Mucosa of rectum (tissue), 2 donors: ENCODE measurements around the gene MAIP1.
"Not testable (repeated sequence)": the region's sequence is repeated elsewhere in the genome, so short reads cannot be mapped to it uniquely, and the experiment has no call there.

Experiments used
- H3K27ac ChIP-seq, 2 donors: one replicate each; pipeline ENCODE4 v1.7.0; 2013; ENCODE audit warnings: inconsistent platforms in 2 of 2, low read depth in 2 of 2, low read length in 2 of 2
- H3K27me3 ChIP-seq, 2 donors: one replicate each; pipeline ENCODE4 v1.7.0; 2013; ENCODE audit warnings: low read length in 2 of 2; ENCODE audit not compliant: control insufficient read depth in 2 of 2, insufficient read depth in 2 of 2
- H3K36me3 ChIP-seq, 2 donors: one replicate each; pipeline ENCODE4 v1.7.0; 2013; ENCODE audit warnings: low read length in 2 of 2; ENCODE audit not compliant: control insufficient read depth in 2 of 2, insufficient read depth in 2 of 2
- H3K4me1 ChIP-seq, 2 donors: one replicate each; pipeline ENCODE4 v1.7.0; 2013; ENCODE audit warnings: low read length in 2 of 2, mild to moderate bottlenecking in 1 of 2; ENCODE audit not compliant: control insufficient read depth in 2 of 2, insufficient read depth in 2 of 2
- H3K4me3 ChIP-seq, 2 donors: one replicate each; pipeline ENCODE4 v1.7.0; 2013; ENCODE audit warnings: low read length in 2 of 2
- H3K9ac ChIP-seq, 2 donors: one replicate each; pipeline ENCODE4 v1.7.0; 2013; ENCODE audit warnings: low read length in 2 of 2, low read depth in 1 of 2, mild to moderate bottlenecking in 1 of 2
- H3K9me3 ChIP-seq, 2 donors: one replicate each; pipeline ENCODE4 v1.7.0; 2013; ENCODE audit warnings: low read length in 2 of 2; ENCODE audit not compliant: control insufficient read depth in 2 of 2
- donor health status: healthy.
- donor health status: Normal muscosa, but diverticular disease.

Gene MAIP1, protein sequence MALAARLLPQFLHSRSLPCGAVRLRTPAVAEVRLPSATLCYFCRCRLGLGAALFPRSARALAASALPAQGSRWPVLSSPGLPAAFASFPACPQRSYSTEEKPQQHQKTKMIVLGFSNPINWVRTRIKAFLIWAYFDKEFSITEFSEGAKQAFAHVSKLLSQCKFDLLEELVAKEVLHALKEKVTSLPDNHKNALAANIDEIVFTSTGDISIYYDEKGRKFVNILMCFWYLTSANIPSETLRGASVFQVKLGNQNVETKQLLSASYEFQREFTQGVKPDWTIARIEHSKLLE

GRCh38 chr2:199955339-199956061, at the start of gene MAIP1, which contains the start of gene TYW5:
Gene MAIP1, plus strand, starts transcription at chr2:199955582. Its CDS starts 217 bp downstream, at chr2:199955799.
Gene TYW5, minus strand, starts transcription at chr2:199955491. Its CDS starts 21 bp downstream, at chr2:199955470.
- peak within 1 kb of the TSS; percentile 71 to 90 for H3K27ac ChIP-seq
- H3K4me1 ChIP-seq: peaks cover 12 to 25% of the 10 kb centered on the region in 2 donors

GRCh38 chr2:199907008-199907714, 48.2 kb upstream of the MAIP1 start:
- Histone ChIP-seq H3K4me1 (peaks cover 2 to 6% of the 10 kb centered on the region in 2 donors), H3K9ac (no peak overlapping the region), H3K9me3 (no peaks in the 10 kb centered on the region), H3K36me3 (no peaks in the 10 kb centered on the region), H3K4me3 (no peak overlapping the region), H3K27ac (no peak overlapping the region), H3K27me3 (no peaks in the 10 kb centered on the region)

More at GRCh38 chr2:199955339-199956061, at the start of gene MAIP1, which contains the start of gene TYW5:
- peak within 1 kb of the TSS; percentile 79 to 91 for H3K9ac ChIP-seq
- H3K36me3 ChIP-seq: peaks cover 14 to 19% of the 10 kb centered on the region in 2 donors
- H3K27me3 ChIP-seq: no peaks in the 10 kb centered on the region
- no peaks in the 10 kb centered on the region for H3K9me3 ChIP-seq
- peak within 1 kb of the TSS; percentile 77 to 95 for H3K4me3 ChIP-seq

DNA sequence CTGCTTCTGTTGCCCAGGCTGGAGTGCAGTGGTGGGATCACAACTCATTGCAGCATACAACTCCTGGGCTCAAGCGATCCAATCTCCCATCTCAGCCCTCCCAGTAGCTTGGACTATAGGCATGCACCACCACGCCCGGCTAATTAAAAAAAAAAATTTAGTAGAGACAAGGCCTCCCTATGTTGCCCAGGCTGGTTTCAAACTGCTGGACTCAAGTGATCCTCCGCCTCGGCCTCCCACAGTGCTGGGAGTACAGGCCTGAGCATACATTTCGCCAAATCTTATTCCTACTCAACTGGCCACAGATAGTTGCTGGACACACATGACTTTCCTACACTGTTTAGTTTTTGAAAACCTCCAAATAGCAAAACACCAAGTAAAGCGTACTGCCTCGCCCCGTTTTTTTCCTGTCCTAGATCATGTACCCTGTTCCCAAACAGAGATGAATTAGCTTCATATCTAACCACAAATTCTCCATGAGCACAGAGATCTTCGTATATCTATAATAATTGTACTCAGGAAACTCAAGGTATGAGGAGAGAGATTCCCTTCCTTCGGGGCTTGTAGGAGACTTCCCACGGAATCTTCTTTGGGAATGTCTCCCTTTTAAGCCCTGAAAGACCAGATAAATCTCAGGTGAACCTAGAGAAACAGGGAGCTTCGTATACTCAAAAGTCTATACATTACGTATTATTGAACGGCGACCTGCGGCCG, 44.9 kb upstream of the MAIP1 start:
- Histone ChIP-seq H3K9ac (peak overlapping the region in 1 of 2 donors; percentile 31), H3K27me3 (no peaks in the 10 kb centered on the region), H3K9me3 (no peaks in the 10 kb centered on the region), H3K4me1 (peaks cover 6 to 10% of the 10 kb centered on the region in 2 donors), H3K36me3 (no peaks in the 10 kb centered on the region), H3K27ac (no peak overlapping the region), H3K4me3 (peak overlapping the region; percentile 81 to 95)

- no peaks in the 10 kb centered on the region for H3K36me3 ChIP-seq
- peaks cover 6 to 10% of the 10 kb centered on the region in 2 donors for H3K4me1 ChIP-seq
- no peaks in the 10 kb centered on the region for H3K9me3 ChIP-seq
- peak within 1 kb of the TSS; percentile 97 to 98 for H3K27ac ChIP-seq
- H3K9ac ChIP-seq: peak within 1 kb of the TSS; percentile 94 to 95
- no peaks in the 10 kb centered on the region for H3K27me3 ChIP-seq
- H3K4me3 ChIP-seq: peak within 1 kb of the TSS; percentile 81 to 95
Observed at GRCh38 chr2:199911052-199911876, 44.1 kb upstream of the MAIP1 start, which contains the start of gene C2orf69. Gene C2orf69, plus strand, starts transcription at chr2:199911293. Its CDS starts 146 bp downstream, at chr2:199911439.

- Histone ChIP-seq H3K27ac (peak overlapping the region; percentile 97 to 98), H3K36me3 (no peaks in the 10 kb centered on the region), H3K4me1 (peaks cover 6 to 10% of the 10 kb centered on the region in 2 donors), H3K27me3 (no peaks in the 10 kb centered on the region), H3K9ac (peak overlapping the region; percentile 94 to 95), H3K9me3 (no peaks in the 10 kb centered on the region), H3K4me3 (peak overlapping the region; percentile 81 to 95)
Observed at GRCh38 chr2:199911877-199912161, 43.6 kb upstream of the MAIP1 start.

- not testable (repeated sequence) for H3K9me3 ChIP-seq, H3K27ac ChIP-seq, H3K36me3 ChIP-seq, H3K27me3 ChIP-seq
- H3K4me1 ChIP-seq: peaks cover 6 to 10% of the 10 kb centered on the region in 2 donors
- peak overlapping the region in 1 of 2 donors; percentile 95 for H3K4me3 ChIP-seq
- H3K9ac ChIP-seq: peak overlapping the region in 1 of 2 donors; percentile 95
Observed at GRCh38 chr2:199912553-199913114, 42.7 kb upstream of the MAIP1 start.

DNA sequence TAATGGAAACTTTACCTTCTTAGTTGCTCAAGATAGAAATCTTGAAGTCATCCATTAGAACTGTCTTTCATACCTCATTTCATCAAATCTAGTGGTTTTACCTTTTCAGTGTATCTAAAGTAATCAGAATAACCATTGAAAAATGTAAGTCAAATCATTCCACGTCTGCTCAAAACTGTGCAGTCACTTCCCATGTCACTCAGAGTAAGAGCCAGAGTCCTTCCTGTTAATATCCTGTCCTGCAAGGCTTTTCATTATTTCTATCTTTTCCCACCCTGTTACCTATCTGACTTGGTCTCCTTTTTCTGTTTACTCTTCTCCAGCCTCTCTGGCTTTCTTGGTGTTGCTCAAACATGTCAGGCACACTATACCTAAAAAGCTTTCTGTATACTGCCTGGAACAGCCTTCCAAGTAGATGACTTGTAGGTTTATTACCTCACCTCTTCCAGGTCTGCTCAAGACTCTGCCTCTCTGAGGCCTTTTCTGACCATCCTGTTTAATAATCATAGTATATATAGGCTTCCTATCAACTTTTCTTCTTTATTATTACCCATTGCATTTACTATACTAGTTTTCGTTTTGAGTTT, 40.9 kb upstream of the MAIP1 start:
- H3K9ac ChIP-seq: no peak overlapping the region
- no peak overlapping the region for H3K4me3 ChIP-seq
- peaks cover 5 to 13% of the 10 kb centered on the region in 2 donors for H3K36me3 ChIP-seq
- no peak overlapping the region for H3K27ac ChIP-seq
- H3K4me1 ChIP-seq: peaks cover 6 to 10% of the 10 kb centered on the region in 2 donors
- no peaks in the 10 kb centered on the region for H3K9me3 ChIP-seq
- no peaks in the 10 kb centered on the region for H3K27me3 ChIP-seq

DNA sequence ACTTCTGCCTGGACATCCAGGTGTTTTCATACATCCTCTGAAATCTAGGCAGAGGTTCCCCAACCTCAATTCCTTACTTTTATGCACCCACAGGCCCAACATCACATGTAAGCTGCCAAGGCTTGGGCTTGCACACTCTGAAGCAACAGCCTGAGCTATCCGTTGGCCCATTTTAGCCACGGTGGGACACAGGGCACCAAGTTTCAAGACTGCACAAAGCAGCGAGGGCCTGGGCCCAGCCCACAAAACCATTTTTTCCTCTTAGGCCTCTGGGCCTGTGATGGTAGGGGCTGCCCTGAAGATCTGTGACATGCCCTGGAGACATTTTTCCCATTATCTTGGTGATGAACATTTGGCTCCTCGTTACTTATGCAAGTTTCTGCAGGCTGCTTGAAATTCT, 38.4 kb upstream of the MAIP1 start:
- H3K27me3 ChIP-seq: no peaks in the 10 kb centered on the region
- H3K36me3 ChIP-seq: peaks cover 5 to 17% of the 10 kb centered on the region in 2 donors
- no peaks in the 10 kb centered on the region for H3K9me3 ChIP-seq
- H3K4me3 ChIP-seq: no peak overlapping the region
- no peak overlapping the region for H3K27ac ChIP-seq
- peaks cover 4 to 5% of the 10 kb centered on the region in 2 donors for H3K4me1 ChIP-seq
- H3K9ac ChIP-seq: no peak overlapping the region
